Esophagus mucosa (tissue), 1 donor: ENCODE results near the gene RNF168. TPM values are rescaled to one million over a fixed set of nuclear protein-coding genes. Genes with fewer than 3 reads are reported as not detected.

Experiments
- total RNA-seq: library from RNA; stranded (reverse); gene quantifications from one replicate; pipeline ENCODE4 v1.2.4, GENCODE V29; 2023
- donor health status: DM: yes; HTN: yes; CAD: no.

RNF168 gene
- total RNA-seq, 1 donor from 2014 or later, result 15.8 TPM

Other genes starting within 250 kb of the RNF168 start
- 49.2 TPM for gene PCYT1A, start 216.0 kb downstream of the RNF168 start, total RNA-seq
- 14.6 TPM for gene DYNLT2B, start 185.5 kb downstream of the RNF168 start, total RNA-seq
- 8.2 TPM for gene TM4SF19, start 165.4 kb downstream of the RNF168 start, total RNA-seq
- gene UBXN7, start 71.3 kb downstream of the RNF168 start, total RNA-seq, result 31.9 TPM
- not detected for gene SMCO1, start 11.6 kb upstream of the RNF168 start, total RNA-seq
- 13.7 TPM for gene WDR53, start 64.8 kb upstream of the RNF168 start, total RNA-seq
- 12.1 TPM for gene FBXO45, start 64.9 kb upstream of the RNF168 start, total RNA-seq
- 0.40 TPM for gene NRROS, start 135.9 kb upstream of the RNF168 start, total RNA-seq
- 1.0 TPM for gene CEP19, start 208.5 kb upstream of the RNF168 start, total RNA-seq
- 20.0 TPM for gene PIGX, start 208.6 kb upstream of the RNF168 start, total RNA-seq
- 36.5 TPM for gene PAK2, start 236.1 kb upstream of the RNF168 start, total RNA-seq